NCI-H2081 treated with DMSO at 0.1 percent for 48 hours (cell line): ENCODE results near the gene ALOX15.
"Not testable (repeated sequence)": the region's sequence is repeated elsewhere in the genome, so short reads cannot be mapped to it uniquely, and the experiment has no call there.

ENCODE experiments used
- DNase-seq: peaks from one replicate; lab custom pipeline; 2025; lab: John Stamatoyannopoulos, UW

The ALOX15 gene

GRCh38 chr17:4652997-4653396 lies 11.5 kb upstream of the ALOX15 start:
- no peak for DNase-seq

DNA sequence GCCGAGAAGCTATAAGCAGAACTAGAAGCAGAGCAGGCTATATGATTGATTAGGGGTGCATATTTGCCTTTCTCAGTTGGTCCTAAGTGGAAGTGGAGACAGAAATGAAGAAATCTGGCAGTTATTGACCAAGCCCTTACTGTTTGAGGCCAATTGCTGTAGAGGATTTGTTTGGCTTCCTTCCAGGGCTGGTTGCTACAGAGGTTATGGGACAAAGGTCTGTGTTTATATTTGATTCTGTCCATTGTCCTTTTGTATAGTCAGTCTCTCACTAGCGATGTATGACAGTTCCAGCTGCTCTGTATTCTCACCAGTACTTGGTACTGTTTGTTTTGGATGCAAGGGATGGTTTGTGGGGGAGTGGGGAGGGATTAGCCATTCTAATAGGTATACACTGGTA lies 7.3 kb upstream of the ALOX15 start:
- peak; percentile 55 for DNase-seq

DNA sequence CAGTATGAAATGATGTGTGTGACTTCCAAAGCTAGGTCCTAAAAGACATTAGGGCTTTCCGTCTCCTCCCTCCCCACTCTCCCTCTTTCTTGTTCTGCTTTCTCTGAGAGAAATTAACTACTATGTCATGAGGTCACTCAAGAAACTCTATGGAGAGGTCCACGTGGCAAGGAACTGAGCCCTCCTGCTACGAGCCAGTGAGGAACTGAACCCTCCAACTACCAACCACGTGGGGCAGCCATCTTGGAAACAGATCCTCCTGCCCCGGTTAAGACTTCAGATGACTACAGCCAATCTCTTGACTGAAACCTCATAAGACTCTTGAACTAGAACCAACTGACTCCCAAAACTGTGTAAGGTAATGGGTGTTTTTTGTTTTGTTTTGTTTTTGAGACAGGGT lies 4.2 kb upstream of the ALOX15 start:
- DNase-seq = no peak

DNA sequence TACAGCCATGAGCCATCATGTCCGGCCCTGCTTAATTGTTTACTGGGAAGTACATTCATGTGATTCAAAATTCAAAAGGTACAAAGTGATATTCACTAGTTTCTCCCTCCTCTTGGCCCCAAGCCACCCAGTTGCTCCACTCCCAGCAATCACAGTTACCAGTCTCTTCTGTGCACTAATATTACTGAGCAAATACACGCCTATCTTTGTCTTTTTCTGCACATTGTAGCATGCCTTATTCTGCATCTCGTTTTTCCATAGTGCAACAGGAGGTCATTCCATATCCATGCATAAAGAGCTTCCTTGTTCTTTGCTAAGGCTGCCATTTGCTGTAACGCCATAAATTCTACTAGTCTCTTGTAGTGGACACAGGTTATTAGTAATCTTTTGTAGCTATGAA lies 2.2 kb upstream of the ALOX15 start:
- no peak for DNase-seq

- DNase-seq = no peak
These were observed 808 bp upstream of the ALOX15 start for GRCh38 chr17:4642286-4642685.

DNA sequence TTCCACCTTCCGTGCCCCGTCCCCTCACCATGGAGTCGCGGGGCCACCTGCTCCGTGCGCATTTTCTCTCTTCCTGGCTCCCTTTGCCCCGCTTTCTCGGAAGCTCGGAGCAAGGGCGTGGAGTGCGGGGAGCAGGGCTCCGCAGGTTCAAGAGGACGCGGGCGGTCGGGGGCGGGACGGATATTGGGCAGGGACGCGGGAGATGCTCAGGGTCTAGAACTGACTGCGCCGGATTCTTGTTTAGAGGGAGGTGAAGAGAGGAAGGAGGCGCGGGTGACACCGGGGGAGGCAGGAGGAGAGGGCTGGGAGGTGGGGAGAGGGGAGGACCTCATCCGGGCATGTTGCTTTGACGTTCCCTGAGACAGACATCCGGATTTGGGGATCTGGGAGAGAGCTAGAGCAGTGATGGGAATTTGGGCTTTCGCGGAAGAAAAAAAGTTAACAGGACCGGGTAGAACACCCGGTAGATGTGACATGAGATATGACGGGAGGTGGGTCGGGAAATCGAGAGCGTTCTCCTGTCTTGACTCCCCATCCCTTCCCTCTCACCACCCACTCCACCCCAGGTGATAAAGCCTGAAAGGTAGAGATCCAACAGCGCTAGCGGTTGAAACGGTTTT lies 799 bp downstream of the ALOX15 start:
- DNase-seq = not testable (repeated sequence)

GRCh38 chr17:4639301-4640059 lies 2.0 kb downstream of the ALOX15 start:
- DNase-seq = not testable (repeated sequence)

DNA sequence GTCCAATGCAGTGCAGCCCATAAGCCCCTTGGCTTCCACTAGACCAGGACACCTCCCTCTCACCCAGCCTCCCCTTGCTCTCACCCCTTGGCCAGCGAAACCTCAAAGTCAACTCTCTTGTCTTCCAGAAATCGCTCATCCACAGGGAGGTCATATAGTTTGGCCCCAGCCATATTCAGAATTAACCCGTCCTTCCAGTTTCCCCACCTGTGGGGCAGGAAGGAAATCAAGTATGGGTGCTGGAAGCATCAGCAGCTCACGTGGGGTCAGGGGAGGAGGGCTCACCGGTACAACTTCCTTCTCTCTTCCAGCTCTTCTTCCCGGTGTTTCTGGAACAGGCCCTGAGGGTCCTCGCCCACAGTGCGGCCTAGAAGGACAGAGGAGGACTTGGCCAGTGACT lies 2.7 kb downstream of the ALOX15 start:
- not testable (repeated sequence) for DNase-seq

- DNase-seq = no peak
These were observed 4.9 kb downstream of the ALOX15 start for GRCh38 chr17:4636474-4637100.

GRCh38 chr17:4635823-4636375 lies 5.6 kb downstream of the ALOX15 start:
- DNase-seq = no peak

DNA sequence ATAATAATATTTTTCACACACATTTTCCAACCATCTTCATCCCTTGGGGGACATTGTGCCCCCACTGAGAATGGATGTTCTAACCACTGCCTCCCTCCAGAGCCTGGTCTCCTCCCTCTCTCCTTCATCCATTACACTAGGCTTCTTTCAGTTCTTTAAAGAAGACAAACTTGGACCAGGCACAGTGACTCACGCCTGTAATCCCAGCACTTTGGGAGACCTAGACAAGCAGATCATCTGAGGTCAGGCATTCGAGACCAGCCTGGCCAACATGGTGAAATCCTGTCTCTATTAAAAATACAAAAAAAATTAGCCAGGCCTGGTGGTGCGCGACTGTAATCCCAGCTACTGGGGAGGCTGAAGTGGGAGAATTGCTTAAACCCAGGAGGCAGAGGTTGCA lies 6.5 kb downstream of the ALOX15 start:
- no peak for DNase-seq

GRCh38 chr17:4633643-4634042 lies 7.8 kb downstream of the ALOX15 start:
- no peak for DNase-seq

DNA sequence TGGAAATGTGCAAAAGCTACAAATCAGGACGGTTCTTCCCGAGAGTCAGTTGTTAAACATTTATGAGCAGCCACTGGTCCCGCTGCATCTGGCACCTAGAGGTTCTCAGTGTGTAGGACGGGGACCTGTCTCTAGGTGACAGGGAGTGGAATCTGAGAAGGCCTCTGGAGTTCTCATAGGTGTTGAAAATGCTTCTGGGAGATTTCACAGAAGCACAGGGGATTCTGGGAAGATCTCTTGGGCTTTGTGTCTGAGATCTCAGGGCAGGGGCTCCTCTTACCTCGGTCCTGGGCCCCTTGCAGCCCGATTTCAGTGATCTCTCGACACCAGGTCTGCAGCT lies 8.9 kb downstream of the ALOX15 start:
- no peak for DNase-seq

GRCh38 chr17:4631836-4632580 lies 9.5 kb downstream of the ALOX15 start:
- DNase-seq = no peak

DNA sequence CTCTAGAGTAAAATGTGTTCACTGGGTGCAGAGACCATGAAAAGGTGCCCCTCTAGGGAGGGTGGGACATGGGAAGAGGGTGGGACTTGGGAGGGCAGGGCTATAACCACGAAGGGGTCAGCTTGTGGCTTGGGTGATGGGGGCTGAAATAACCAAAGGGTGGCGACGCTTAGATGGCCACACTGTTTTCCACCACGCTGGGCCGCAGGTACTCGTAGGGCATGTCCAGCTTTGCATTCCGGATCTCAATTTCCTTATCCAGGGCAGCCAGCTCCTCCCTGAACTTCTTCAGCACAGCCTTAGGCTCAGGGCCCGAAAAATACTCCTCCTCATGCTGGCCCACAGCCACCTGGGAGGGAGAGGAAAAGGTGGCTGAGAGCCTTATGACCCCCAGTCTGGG lies 10.0 kb downstream of the ALOX15 start:
- no peak for DNase-seq

DNA sequence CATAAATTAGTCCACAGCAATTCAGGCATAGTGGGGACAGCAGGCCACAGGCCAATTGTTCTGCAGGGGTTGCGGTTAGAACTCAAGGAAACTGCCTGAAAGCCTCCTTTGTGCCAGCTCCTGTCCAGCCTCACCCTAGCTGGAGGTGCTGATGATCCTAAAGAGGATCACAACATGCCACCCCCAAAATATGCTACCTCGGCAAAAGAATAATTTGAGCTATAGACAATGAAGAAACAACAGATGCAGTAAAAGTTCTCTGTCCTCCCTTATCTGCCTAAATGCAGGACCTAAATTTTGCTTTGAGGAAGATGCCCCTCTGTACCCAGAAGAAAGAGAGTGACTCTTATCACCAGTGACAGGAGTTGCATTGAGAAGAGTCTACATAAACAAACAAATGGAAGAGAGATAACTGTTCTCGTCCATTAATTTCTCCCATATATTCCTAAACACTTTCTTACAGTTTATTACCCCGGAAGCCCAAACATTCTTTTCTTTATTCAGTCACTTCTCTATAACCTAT lies 14.7 kb downstream of the ALOX15 start:
- no peak for DNase-seq

DNA sequence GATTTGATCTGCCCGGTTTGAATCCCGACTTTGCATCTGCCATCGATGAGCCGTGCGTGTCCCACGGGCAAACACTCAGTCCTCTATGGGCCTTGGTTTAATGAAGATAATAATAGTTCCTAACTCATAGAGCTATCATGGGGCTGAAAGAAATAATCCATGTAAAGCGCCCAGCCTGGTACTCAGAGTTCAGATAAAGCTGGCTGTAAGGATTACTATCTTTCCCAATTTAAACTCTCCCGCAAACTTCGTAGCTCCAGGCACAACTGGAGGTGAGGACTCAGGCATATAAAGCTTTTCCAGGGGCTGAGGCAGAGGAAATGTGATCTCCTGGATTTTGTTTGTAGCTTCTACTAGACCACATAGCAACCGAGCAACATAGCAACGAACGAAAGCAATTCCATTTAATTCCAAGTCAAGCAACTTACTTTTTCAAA lies 16.3 kb downstream of the ALOX15 start:
- DNase-seq = no peak

- not testable (repeated sequence) for DNase-seq
These were observed 17.0 kb downstream of the ALOX15 start for GRCh38 chr17:4624451-4624911.

GRCh38 chr17:4623249-4623648 lies 18.2 kb downstream of the ALOX15 start:
- DNase-seq = no peak

GRCh38 chr17:4622375-4622774 lies 19.1 kb downstream of the ALOX15 start:
- DNase-seq = no peak

DNA sequence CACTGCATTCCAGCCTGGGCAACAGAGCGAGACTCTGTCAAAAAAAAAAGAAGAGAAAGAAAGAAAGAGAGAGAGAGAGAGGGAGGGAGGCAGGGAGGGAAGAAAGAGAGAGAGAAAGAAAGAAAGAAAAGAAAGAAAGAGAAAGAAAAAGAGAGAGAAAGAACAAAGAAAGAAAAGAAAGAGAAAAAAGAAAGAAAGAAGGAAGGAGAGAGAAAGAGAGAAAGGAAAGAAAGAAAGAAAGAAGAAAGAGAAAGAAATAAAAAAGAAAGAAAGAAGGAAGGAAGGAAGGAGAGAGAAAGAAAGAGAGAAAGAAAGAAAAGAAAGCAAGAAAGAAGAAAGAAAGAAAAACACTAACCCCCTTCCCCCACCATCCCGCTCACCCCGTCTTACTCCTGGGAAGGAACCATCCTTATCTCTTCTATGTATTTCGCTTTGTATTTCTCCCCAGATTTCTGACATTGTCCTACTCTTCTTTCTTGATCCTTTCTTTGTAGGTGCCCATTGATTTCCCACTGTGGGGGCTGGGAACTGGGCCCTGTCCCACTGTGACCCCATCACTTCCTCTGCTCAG lies 20.9 kb downstream of the ALOX15 start:
- no peak for DNase-seq
